Upper lobe of left lung (tissue), 6 donors: Measurements from ENCODE around the gene TCTN1. TPM values are rescaled to one million over a fixed set of nuclear protein-coding genes. Genes with fewer than 3 reads are reported as not detected.
"Not testable (repeated sequence)": the region's sequence is repeated elsewhere in the genome, so short reads cannot be mapped to it uniquely, and the experiment has no call there.

Experiments
- ATAC-seq, 2 donors: fragments of 200-7000 bp; cut with Tn5 transposase; one replicate each; pipeline ENCODE4 v1.9.1; 2022; ENCODE audit warnings: mild to moderate bottlenecking in 2 of 2, moderate library complexity in 2 of 2; ENCODE audit not compliant: low FRiP score in 2 of 2
- DNase-seq, 2 donors: peaks; one replicate each; pipeline ENCODE4 v3.0.0-alpha.2; 2019 to 2020
- H3K27ac ChIP-seq, 4 donors: fragments of 200-600 bp; sonication (generic); one replicate each; pipeline ENCODE4 v1.5.1; 2016 to 2019
- H3K27me3 ChIP-seq, 4 donors: fragments of 200-600 bp; sonication (generic); one replicate each; pipeline ENCODE4 v1.5.1; 2017 to 2019
- H3K36me3 ChIP-seq, 4 donors: fragments of 200-600 bp; sonication (generic); one replicate each; pipeline ENCODE4 v1.5.1; 2016 to 2019
- H3K4me1 ChIP-seq, 4 donors: fragments of 200-600 bp; sonication (generic); one replicate each; pipeline ENCODE4 v1.5.1; 2018 to 2019
- H3K4me3 ChIP-seq, 4 donors: fragments of 200-600 bp; sonication (generic); one replicate each; pipeline ENCODE4 v1.5.1; 2017 to 2019; ENCODE audit warnings: mild to moderate bottlenecking in 2 of 4, moderate library complexity in 1 of 4
- H3K9me3 ChIP-seq, 4 donors: fragments of 200-600 bp; sonication (generic); one replicate each; pipeline ENCODE4 v1.5.1; 2018 to 2019
- EP300 ChIP-seq, 4 donors: sonication (generic); formaldehyde crosslinking; IDR thresholded peaks; one replicate each; pipeline ENCODE4 v1.5.1; 2017; ENCODE audit warnings: antibody characterized with exemption in 4 of 4, control low read depth in 2 of 4
- POLR2A ChIP-seq, 4 donors: fragments of 450-650 bp; IDR thresholded peaks; one replicate each; pipeline ENCODE4 v1.5.1; 2016 to 2017; ENCODE audit warnings: antibody characterized with exemption in 4 of 4, mild to moderate bottlenecking in 2 of 4
- POLR2AphosphoS5 ChIP-seq, 2 donors: sonication (generic); formaldehyde crosslinking; IDR thresholded peaks; one replicate each; pipeline ENCODE4 v1.5.1; 2017; ENCODE audit warnings: antibody characterized with exemption in 2 of 2
- WGBS, 2 donors: methylation state at CpG; one replicate each; pipeline ENCODE4 v1.1.5; 2017 to 2018; 5-methylcytosine and 5-hydroxymethylcytosine counted together
- total RNA-seq, 6 donors: library from RNA; depleted of rRNA in 4 of 6; stranded (reverse); fragments of >200 nt in 4 of 6; gene quantifications; one replicate each; pipeline versions ENCODE4 v1.1.0 to v1.2.1, GENCODE V29; 2016 to 2021
- TF ChIP-seq, protein P1 (sequence below), 6 experiments: fragments of 450-650 bp in 4 of 6; fragments of 200-600 bp in 2 of 6; sonication (generic) in 2 of 6; IDR thresholded peaks; one replicate each; pipeline ENCODE4 v1.5.1; 2016 to 2019; ENCODE audit warnings: antibody characterized with exemption in 6 of 6
- donor health status: DM: no; HTN: no; CAD: no; lungs with moderate emphysema.
- donor health status: DM: no; HTN: yes; CAD: no; lungs with severe emphysema.

The TCTN1 gene
- total RNA-seq, 6 donors from 2014 or later: 21.6 to 50.8 (median 42.6) TPM

DNA sequence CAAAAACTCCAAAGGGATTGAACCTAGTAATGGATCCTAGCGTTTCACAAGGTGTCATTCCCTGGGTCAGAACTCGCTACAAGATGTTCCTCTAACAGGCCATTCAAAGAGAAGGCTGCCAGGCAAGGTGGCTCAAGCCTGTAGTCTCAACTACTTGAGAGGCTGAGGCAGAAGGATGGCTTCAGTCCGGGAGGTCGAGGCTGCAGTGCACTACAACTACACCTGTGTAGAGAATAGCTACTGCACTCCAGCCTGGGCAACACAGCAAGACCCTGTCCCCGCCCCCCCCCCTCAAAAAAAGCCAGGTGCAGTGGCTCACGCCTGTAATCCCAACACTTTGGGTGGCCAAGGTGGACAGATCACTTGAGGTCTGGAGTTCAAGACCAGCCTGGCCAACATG, 45.2 kb upstream of the TCTN1 start:
- 83 to 94% methylated on average over 2 to 6 of the region's 6 CpGs for WGBS, 2 donors
- no peak for ATAC-seq
- H3K4me1 ChIP-seq: peaks cover 12 to 25% (median 20%) of the 10 kb centered on the region in 4 donors

DNA sequence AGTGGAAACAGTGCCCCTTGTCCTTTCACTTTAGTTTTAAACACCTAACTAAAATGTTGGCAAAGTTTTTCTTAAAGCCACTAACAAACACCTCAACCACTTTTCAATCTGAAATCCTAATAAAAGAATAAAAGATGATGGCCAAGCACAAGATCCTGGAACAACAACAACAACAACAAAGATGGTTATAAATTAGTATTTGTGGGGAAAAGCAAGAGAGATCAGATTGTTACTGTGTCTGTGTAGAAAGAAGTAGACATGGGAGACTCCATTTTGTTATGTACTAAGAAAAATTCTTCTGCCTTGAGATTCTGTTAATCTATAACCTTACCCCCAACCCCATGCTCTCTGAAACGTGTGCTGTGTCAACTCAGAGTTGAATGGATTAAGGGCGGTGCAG, 44.1 kb upstream of the TCTN1 start:
- ATAC-seq, DNase-seq: not testable (repeated sequence)
- WGBS, 2 donors: 88% methylated on average over 1 of the region's 2 CpGs; no CpG with 5 or more reads in 1 of the 2 donors

More for the DNA sequence above, 45.2 kb upstream of the TCTN1 start:
- Histone ChIP-seq H3K36me3 (no peaks in the 10 kb centered on the region), H3K27me3 (no peaks in the 10 kb centered on the region), H3K4me3 (no peak overlapping the region), H3K9me3 (peaks cover 0 to 13% (median 5%) of the 10 kb centered on the region in 4 donors), H3K27ac (no peak overlapping the region)
- DNase-seq: no peak
- TF ChIP-seq EP300 (IDR thresholded peaks at IDR 0.05) (no peak), POLR2A (IDR thresholded peaks at IDR 0.05) (no peak), POLR2AphosphoS5 (IDR thresholded peaks at IDR 0.05) (no peak)
- TF ChIP-seq, protein P1, sequence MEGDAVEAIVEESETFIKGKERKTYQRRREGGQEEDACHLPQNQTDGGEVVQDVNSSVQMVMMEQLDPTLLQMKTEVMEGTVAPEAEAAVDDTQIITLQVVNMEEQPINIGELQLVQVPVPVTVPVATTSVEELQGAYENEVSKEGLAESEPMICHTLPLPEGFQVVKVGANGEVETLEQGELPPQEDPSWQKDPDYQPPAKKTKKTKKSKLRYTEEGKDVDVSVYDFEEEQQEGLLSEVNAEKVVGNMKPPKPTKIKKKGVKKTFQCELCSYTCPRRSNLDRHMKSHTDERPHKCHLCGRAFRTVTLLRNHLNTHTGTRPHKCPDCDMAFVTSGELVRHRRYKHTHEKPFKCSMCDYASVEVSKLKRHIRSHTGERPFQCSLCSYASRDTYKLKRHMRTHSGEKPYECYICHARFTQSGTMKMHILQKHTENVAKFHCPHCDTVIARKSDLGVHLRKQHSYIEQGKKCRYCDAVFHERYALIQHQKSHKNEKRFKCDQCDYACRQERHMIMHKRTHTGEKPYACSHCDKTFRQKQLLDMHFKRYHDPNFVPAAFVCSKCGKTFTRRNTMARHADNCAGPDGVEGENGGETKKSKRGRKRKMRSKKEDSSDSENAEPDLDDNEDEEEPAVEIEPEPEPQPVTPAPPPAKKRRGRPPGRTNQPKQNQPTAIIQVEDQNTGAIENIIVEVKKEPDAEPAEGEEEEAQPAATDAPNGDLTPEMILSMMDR (IDR thresholded peaks at IDR 0.05): no peak

DNA sequence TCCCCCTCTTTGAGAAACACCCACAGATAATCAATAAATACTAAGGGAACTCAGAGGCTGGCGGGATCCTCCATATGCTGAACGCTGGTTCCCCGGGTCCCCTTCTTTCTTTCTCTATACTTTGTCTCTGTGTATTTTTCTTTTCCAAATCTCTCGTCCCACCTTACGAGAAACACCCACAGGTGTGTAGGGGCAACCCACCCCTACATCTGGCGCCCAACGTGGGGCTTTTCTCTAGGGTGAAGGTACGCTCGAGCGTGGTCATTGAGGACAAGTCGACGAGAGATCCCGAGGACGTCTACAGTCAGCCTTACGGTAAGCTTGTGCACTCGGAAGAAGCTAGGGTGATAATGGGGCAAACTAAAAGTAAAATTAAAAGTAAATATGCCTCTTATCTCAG, 43.1 kb upstream of the TCTN1 start:
- 96 to 98% methylated on average over 16 of the region's 16 CpGs for WGBS, 2 donors
- H3K27me3 ChIP-seq, H3K36me3 ChIP-seq, ATAC-seq, H3K4me3 ChIP-seq, H3K27ac ChIP-seq, DNase-seq: not testable (repeated sequence)
- H3K4me1 ChIP-seq: peaks cover 13 to 31% (median 19%) of the 10 kb centered on the region in 4 donors
- peaks cover 0 to 13% (median 5%) of the 10 kb centered on the region in 4 donors for H3K9me3 ChIP-seq

More for the DNA sequence above, 44.1 kb upstream of the TCTN1 start:
- Histone ChIP-seq H3K9me3 (peaks cover 0 to 13% (median 5%) of the 10 kb centered on the region in 4 donors), H3K4me1 (peaks cover 10 to 24% (median 17%) of the 10 kb centered on the region in 4 donors)
- H3K4me3 ChIP-seq, H3K36me3 ChIP-seq, H3K27ac ChIP-seq, H3K27me3 ChIP-seq: not testable (repeated sequence)

DNA sequence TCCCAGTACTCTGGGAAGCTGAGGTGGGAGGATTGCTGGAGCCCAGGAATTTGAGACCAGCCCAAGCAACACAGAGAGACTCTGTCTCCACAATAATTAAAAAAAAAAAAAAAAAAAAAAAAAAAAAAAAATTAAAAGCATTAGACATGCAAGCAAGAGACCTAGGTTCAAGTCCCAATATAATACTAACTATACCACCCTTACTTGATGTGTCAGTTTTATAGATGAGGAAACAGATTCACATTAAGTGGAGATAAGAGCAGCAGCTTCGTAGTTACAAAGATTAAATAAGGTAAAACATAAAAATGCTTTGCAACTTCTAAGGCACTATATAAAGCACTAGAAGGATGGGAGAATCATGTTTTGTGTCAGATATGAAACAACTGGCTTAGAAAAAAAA, 39.9 kb upstream of the TCTN1 start:
- Histone ChIP-seq H3K27ac (no peak overlapping the region), H3K27me3 (no peaks in the 10 kb centered on the region), H3K4me1 (peaks cover 24 to 42% (median 27%) of the 10 kb centered on the region in 4 donors), H3K4me3 (no peak overlapping the region), H3K9me3 (peaks cover 0 to 13% (median 5%) of the 10 kb centered on the region in 4 donors), H3K36me3 (no peaks in the 10 kb centered on the region)
- WGBS, 2 donors: 78 to 79% methylated on average over 1 of the region's 1 CpG
- DNase-seq: no peak
- no peak for ATAC-seq
- TF ChIP-seq EP300 (IDR thresholded peaks at IDR 0.05) (no peak), POLR2A (IDR thresholded peaks at IDR 0.05) (no peak), POLR2AphosphoS5 (IDR thresholded peaks at IDR 0.05) (no peak)
- TF ChIP-seq, protein P1 (IDR thresholded peaks at IDR 0.05): no peak

DNA sequence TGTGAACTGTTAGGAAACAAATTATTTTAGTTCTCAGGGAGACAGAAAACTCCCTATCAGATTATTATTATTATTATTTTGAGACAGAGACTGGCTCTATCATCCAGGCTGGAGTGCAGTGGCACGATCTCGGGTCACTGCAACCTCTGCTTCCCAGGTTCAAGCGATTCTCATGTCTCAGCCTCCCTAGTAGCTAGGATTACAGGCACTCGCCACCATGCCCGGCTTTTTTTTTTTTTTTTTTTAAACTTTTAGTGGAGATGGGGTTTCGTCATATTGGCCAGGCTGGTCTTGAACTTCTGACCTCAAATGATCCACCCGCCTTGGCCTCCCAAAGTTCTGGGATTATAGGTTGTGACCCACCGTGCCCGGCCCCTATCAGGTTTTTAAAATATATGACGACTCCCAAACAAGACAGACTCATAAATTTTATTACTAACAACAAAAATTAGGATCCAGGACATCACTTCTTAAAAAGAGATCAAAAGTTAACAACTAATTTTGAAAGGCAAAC, 39.2 kb upstream of the TCTN1 start:
- H3K4me1 ChIP-seq: peaks cover 29 to 49% (median 35%) of the 10 kb centered on the region in 4 donors
- WGBS, 2 donors: 89 to 95% methylated on average over 10 of the region's 10 CpGs
- not testable (repeated sequence) for H3K27me3 ChIP-seq, DNase-seq, H3K36me3 ChIP-seq, ATAC-seq, H3K27ac ChIP-seq, H3K4me3 ChIP-seq
- peaks cover 0 to 13% (median 5%) of the 10 kb centered on the region in 4 donors for H3K9me3 ChIP-seq

DNA sequence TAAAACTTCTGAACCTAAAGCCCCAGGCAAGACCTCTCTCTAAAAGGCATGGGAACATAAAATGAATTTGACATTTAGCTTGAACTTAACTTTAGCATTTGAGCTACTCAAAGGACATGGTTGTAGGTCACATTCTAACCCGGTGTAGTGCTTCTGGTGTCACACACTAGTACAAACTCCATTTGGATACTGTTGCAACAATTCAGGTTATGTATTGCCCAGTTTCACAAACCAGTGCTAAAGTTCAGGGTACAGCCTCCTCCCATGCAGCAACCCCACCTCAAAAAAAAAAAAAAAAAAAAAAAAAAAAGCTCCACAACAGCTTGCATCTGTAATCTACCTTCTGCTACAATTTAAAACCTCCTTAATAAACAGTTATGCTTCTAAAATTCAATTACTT, 38.6 kb upstream of the TCTN1 start:
- H3K4me1 ChIP-seq: peaks cover 32 to 55% (median 39%) of the 10 kb centered on the region in 4 donors
- 30 to 50% methylated on average over 1 of the region's 1 CpG for WGBS, 2 donors
- no peak for ATAC-seq

DNA sequence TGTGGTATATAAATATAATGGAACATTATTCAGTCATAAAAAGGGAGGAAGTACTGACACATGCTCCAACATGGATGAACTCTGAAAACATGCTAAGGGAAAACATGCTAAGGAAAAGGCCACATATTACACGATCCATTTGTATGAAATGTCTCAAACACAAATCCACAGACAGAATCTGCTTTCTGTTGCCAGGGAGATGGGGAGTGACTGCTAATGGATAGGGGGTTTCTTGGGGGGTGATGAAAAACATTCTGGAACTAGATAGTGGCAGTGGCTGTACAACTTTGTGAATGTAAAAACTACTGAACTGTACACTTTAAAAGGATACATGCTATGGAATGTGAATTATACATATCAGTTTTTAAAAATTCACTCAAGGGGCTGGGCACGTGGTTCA, 37.4 kb upstream of the TCTN1 start:
- no peak overlapping the region for H3K4me3 ChIP-seq
- no peaks in the 10 kb centered on the region for H3K27me3 ChIP-seq
- no peak for ATAC-seq
- DNase-seq: no peak
- H3K27ac ChIP-seq: no peak overlapping the region
- H3K4me1 ChIP-seq: peaks cover 40 to 66% (median 50%) of the 10 kb centered on the region in 4 donors
- H3K36me3 ChIP-seq: no peaks in the 10 kb centered on the region
- WGBS, 2 donors: 88 to 95% methylated on average over 2 of the region's 2 CpGs
- TF ChIP-seq, protein P1 (IDR thresholded peaks at IDR 0.05): no peak
- TF ChIP-seq POLR2A (IDR thresholded peaks at IDR 0.05) (no peak), POLR2AphosphoS5 (IDR thresholded peaks at IDR 0.05) (no peak), EP300 (IDR thresholded peaks at IDR 0.05) (no peak)
- peaks cover 0 to 7% (median 2%) of the 10 kb centered on the region in 4 donors for H3K9me3 ChIP-seq

More for the DNA sequence above, 38.6 kb upstream of the TCTN1 start:
- DNase-seq: no peak
- Histone ChIP-seq H3K27me3 (no peaks in the 10 kb centered on the region), H3K36me3 (no peaks in the 10 kb centered on the region), H3K9me3 (peaks cover 0 to 13% (median 5%) of the 10 kb centered on the region in 4 donors), H3K4me3 (no peak overlapping the region), H3K27ac (no peak overlapping the region)
- TF ChIP-seq POLR2AphosphoS5 (IDR thresholded peaks at IDR 0.05) (no peak), POLR2A (IDR thresholded peaks at IDR 0.05) (no peak), EP300 (IDR thresholded peaks at IDR 0.05) (no peak)
